ENCODE results near the gene NCAPH2. TPM values are rescaled to one million over a fixed set of nuclear protein-coding genes. Genes with fewer than 3 reads are reported as not detected.

Gene NCAPH2
- total RNA-seq, 1 experiment from 2014 or later = 86.5 TPM

DNA sequence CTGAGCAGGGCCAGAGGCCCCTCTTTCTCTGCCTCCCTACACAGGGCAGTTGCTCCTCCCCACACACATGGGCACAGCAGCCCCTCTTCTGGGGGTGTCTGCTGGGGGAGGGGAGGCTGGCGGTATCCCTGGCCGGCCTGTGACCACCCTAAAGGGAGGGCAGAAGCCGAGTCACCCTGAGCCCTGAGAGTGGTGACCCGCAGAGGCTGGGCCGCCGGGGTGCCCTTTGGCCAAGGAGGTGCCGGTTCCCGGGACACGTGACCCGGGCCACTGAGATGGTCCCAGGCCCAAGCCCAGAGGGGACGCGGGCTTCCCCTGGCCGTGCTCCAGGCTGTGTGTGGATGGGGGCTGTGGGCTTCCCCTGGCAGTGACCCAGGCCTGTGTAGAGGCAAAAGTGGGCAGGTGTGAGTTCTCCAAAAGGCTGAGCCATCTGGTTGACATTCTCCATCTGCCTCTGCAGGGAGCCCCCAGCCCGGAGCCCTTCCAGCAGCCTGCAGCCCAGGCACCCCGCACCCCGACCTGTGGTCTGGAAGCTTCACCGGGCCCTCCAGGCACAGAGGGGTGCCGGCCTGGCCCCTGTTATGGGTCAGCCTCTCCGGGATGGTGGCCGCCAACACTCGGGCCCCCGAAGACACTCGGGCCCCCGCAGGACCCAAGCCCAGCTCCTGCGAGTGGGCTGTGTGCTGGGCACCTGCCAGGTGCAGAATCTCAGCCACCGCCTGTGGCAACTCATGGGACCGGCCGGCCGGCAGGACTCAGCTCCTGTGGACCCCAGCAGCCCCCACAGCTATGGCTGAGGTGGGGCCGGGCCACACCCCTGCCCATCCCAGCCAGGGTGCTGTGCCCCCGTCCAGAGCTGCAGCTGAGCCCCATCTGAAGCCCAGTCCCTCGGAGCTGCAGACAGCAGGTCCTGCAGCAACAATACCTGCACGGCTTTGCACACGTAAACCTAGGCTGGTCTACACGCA, 25.6 kb upstream of the NCAPH2 start:
- peak; percentile 88 for DNase-seq
- peak overlapping the region; percentile 71 for H3K4me3 ChIP-seq (ENCODE audit: insufficient read depth, low read depth, low read length)

DNA sequence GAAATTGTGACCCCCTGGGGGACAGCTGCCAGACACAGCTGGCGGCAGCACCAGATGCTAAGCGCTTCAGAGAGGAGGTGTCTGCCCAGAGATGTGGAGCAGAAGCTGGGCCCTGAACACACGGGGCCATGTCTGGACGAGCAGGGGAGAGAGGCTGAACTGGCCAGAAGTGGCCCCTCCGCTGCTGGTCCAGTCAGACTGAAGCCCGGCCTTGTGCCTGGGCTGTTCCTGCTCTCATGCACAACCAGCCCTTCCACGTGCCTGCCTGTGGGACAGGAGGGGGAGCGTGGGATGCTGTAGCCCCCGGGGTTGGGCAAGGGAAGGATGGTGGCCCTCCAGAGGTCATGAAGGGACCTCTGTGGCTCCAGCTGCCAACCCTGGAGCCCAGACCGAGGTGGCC, 24.9 kb upstream of the NCAPH2 start:
- no peak for DNase-seq
- Histone ChIP-seq H3K27me3 (ENCODE audit: control insufficient read depth, insufficient read depth, low read length) (peaks cover 17% of the 10 kb centered on the region), H3K36me3 (replicated peaks; ENCODE audit: control insufficient read depth, insufficient read depth, low read length) (no peaks in the 10 kb centered on the region; the same call in 1 of the 2 replicates), H3K4me3 (ENCODE audit: insufficient read depth, low read depth, low read length) (no peak overlapping the region)

More for the DNA sequence above, 25.6 kb upstream of the NCAPH2 start:
- H3K36me3 ChIP-seq (replicated peaks; ENCODE audit: control insufficient read depth, insufficient read depth, low read length) = no peaks in the 10 kb centered on the region; the same call in 1 of the 2 replicates
- peaks cover 17% of the 10 kb centered on the region for H3K27me3 ChIP-seq (ENCODE audit: control insufficient read depth, insufficient read depth, low read length)

DNA sequence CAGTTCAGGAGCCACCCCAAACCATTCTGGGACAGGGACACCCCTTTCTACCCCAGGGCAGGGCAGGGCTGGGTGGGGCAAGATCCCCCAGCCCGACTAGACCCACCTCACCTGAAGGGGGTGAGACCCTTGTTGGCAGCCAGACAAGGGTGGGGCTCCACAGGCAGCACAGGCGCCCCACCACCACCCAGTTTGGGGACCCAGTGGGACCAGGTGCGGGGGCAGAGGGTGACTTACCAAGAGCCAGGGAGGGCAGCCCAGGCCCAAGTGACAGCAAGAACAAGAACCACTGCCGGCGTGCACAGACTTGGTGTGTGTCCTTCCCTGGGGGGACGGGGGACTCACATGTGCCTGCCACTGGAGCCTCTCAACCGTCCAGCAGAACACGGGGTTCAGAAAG, 24.5 kb upstream of the NCAPH2 start:
- H3K36me3 ChIP-seq (replicated peaks; ENCODE audit: control insufficient read depth, insufficient read depth, low read length) = no peaks in the 10 kb centered on the region; the same call in 1 of the 2 replicates
- no peak overlapping the region for H3K4me3 ChIP-seq (ENCODE audit: insufficient read depth, low read depth, low read length)
- no peak for DNase-seq
- H3K27me3 ChIP-seq (ENCODE audit: control insufficient read depth, insufficient read depth, low read length) = peaks cover 17% of the 10 kb centered on the region

- Histone ChIP-seq H3K27me3 (ENCODE audit: control insufficient read depth, insufficient read depth, low read length) (peaks cover 17% of the 10 kb centered on the region), H3K36me3 (replicated peaks; ENCODE audit: control insufficient read depth, insufficient read depth, low read length) (no peaks in the 10 kb centered on the region; the same call in 1 of the 2 replicates), H3K4me3 (ENCODE audit: insufficient read depth, low read depth, low read length) (no peak overlapping the region)
- no peak for DNase-seq
Observed at GRCh38 chr22:50483977-50484853, 23.8 kb upstream of the NCAPH2 start.

DNA sequence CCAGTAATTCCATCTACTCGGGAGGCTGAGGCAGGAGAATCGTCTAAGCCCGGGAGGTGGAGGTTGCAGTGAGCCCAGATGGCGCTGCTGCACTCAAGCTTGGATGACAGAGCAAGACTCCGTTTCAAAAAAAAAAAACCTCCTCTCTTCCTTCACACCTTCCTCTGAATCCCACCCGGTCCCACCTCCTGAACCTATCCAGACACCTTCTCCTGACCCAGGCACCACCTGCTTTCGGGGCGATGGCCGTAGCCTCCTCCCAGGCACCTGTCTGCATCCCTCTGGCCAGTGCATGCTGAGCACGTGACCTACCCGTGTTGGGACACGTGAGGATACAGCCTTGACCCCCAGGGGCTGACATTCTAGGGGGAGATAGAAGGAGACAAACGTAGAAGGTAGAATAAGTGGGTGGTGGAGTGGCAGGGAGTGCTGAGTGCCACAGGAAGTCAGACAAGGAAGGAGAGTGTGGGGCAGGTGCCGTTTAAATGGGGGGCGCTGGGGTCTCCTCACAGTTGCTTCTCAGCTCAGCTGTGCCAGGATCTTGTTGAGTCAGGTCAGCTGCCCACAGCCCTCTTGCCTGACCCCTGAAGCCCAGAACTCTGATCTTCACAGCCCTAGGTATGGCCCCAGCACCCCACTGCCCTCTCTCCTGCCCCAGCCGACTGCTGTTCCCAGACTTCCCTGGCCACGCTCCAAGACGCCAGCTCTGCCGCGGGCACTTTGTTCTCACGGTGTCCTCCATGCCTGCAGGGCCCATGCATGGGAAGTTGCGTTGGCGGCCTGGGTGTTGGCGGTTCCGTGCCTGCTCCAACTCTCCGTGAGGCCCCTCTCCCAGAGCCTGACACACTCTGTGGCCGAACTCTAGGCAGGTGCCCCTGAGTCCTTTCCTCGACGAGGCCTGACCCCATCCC, 22.5 kb upstream of the NCAPH2 start:
- H3K27me3 ChIP-seq (ENCODE audit: control insufficient read depth, insufficient read depth, low read length) = peaks cover 7% of the 10 kb centered on the region
- no peak overlapping the region for H3K4me3 ChIP-seq (ENCODE audit: insufficient read depth, low read depth, low read length)
- no peaks in the 10 kb centered on the region; the same call in 1 of the 2 replicates for H3K36me3 ChIP-seq (replicated peaks; ENCODE audit: control insufficient read depth, insufficient read depth, low read length)
- DNase-seq = no peak

GRCh38 chr22:50486561-50487289, 21.3 kb upstream of the NCAPH2 start, which contains the start of gene MIOX:
TSS of gene MIOX (plus strand) at chr22:50486859. CDS start at chr22:50486898, 39 bp downstream.
- Histone ChIP-seq H3K4me3 (ENCODE audit: insufficient read depth, low read depth, low read length) (no peak within 1 kb of the TSS), H3K36me3 (replicated peaks; ENCODE audit: control insufficient read depth, insufficient read depth, low read length) (no peaks in the 10 kb centered on the region; the same call in 1 of the 2 replicates), H3K27me3 (ENCODE audit: control insufficient read depth, insufficient read depth, low read length) (no peaks in the 10 kb centered on the region; the same call in 1 of the 2 replicates)
- no peak for DNase-seq

DNA sequence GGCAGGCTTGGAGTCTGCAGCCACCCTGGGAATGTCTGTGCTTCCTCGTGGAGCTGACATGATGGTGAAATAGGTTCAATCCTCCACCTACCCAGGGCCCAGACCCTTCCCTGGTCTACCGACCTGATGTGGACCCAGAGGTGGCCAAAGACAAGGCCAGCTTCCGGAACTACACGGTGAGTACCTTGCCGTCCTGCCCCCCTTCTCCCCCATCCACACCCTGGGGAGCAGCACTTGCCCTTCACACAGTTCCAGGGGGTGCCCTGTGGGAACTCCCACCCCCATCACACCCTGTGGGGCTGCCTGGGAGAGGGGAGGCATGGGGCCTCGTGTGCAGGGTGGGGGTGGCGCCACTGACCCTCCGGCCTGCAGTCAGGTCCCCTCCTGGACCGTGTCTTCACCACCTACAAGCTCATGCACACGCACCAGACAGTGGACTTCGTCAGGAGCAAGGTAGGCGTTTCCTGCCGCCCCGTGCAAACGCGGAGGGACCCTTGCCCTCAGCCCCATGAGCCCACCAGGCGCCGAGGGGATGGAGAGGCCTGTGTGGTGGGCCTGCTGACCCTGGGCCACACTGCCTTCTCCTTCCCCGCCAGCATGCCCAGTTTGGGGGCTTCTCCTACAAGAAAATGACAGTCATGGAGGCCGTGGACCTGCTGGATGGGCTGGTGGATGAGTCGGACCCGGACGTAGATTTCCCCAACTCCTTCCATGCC, 20.6 kb upstream of the NCAPH2 start:
- no peaks in the 10 kb centered on the region; the same call in 1 of the 2 replicates for H3K36me3 ChIP-seq (replicated peaks; ENCODE audit: control insufficient read depth, insufficient read depth, low read length)
- H3K4me3 ChIP-seq (ENCODE audit: insufficient read depth, low read depth, low read length) = no peak overlapping the region
- no peaks in the 10 kb centered on the region for H3K27me3 ChIP-seq (ENCODE audit: control insufficient read depth, insufficient read depth, low read length)
- no peak for DNase-seq

GRCh38 chr22:50488006-50488677, 19.9 kb upstream of the NCAPH2 start:
- no peaks in the 10 kb centered on the region for H3K36me3 ChIP-seq (replicated peaks; ENCODE audit: control insufficient read depth, insufficient read depth, low read length)
- no peaks in the 10 kb centered on the region for H3K27me3 ChIP-seq (ENCODE audit: control insufficient read depth, insufficient read depth, low read length)
- DNase-seq = no peak
- H3K4me3 ChIP-seq (ENCODE audit: insufficient read depth, low read depth, low read length) = no peak overlapping the region

- DNase-seq = no peak
- Histone ChIP-seq H3K36me3 (replicated peaks; ENCODE audit: control insufficient read depth, insufficient read depth, low read length) (no peaks in the 10 kb centered on the region), H3K4me3 (ENCODE audit: insufficient read depth, low read depth, low read length) (no peak overlapping the region), H3K27me3 (ENCODE audit: control insufficient read depth, insufficient read depth, low read length) (no peaks in the 10 kb centered on the region)
Observed at GRCh38 chr22:50488886-50489285, 19.1 kb upstream of the NCAPH2 start.

- Histone ChIP-seq H3K4me3 (ENCODE audit: insufficient read depth, low read depth, low read length) (no peak overlapping the region), H3K36me3 (replicated peaks; ENCODE audit: control insufficient read depth, insufficient read depth, low read length) (no peaks in the 10 kb centered on the region), H3K27me3 (ENCODE audit: control insufficient read depth, insufficient read depth, low read length) (no peaks in the 10 kb centered on the region)
- peak; percentile 78 for DNase-seq
Observed at GRCh38 chr22:50489363-50490243, 18.4 kb upstream of the NCAPH2 start.

- Histone ChIP-seq H3K36me3 (replicated peaks; ENCODE audit: control insufficient read depth, insufficient read depth, low read length) (no peaks in the 10 kb centered on the region), H3K4me3 (ENCODE audit: insufficient read depth, low read depth, low read length) (no peak overlapping the region), H3K27me3 (ENCODE audit: control insufficient read depth, insufficient read depth, low read length) (no peaks in the 10 kb centered on the region)
- no peak for DNase-seq
Observed at GRCh38 chr22:50490531-50491308, 17.3 kb upstream of the NCAPH2 start.
